ENCODE results near the gene AGAP1. TPM values are rescaled to one million over a fixed set of nuclear protein-coding genes. Genes with fewer than 3 reads are reported as not detected.

The AGAP1 gene
- total RNA-seq, 1 donor from 2014 or later = 39.4 TPM

DNA sequence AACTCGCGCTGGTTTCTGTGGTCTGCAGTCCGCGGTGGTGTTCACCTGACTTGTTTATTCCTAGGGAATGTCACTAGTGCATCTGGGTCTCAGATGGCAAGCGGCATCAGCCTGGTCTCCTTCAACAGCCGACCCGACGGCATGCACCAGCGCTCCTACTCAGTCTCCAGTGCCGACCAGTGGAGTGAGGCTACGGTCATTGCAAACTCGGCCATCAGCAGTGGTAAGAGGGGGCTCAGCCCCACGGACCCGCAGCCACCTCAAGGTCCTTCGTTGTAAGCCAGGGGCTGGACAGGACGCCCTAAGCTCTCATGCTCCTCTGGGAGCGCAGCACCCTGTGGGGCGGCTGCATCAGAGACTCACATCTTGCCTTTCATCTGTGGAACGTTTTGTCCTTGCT lies 436.9 kb downstream of the AGAP1 start:
- FAIRE-seq = no peak
- no peak for TF ChIP-seq EZH2 (IDR thresholded peaks at IDR 0.05; ENCODE audit: insufficient read depth, low read length)
- TF ChIP-seq, protein P1, sequence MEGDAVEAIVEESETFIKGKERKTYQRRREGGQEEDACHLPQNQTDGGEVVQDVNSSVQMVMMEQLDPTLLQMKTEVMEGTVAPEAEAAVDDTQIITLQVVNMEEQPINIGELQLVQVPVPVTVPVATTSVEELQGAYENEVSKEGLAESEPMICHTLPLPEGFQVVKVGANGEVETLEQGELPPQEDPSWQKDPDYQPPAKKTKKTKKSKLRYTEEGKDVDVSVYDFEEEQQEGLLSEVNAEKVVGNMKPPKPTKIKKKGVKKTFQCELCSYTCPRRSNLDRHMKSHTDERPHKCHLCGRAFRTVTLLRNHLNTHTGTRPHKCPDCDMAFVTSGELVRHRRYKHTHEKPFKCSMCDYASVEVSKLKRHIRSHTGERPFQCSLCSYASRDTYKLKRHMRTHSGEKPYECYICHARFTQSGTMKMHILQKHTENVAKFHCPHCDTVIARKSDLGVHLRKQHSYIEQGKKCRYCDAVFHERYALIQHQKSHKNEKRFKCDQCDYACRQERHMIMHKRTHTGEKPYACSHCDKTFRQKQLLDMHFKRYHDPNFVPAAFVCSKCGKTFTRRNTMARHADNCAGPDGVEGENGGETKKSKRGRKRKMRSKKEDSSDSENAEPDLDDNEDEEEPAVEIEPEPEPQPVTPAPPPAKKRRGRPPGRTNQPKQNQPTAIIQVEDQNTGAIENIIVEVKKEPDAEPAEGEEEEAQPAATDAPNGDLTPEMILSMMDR (IDR thresholded peaks at IDR 0.05; ENCODE audit: insufficient read depth, low read depth, low read length) = no peak

GRCh38 chr2:235931676-235932075 lies 437.8 kb downstream of the AGAP1 start:
- no peak overlapping the region for H3K4me3 Mint-ChIP-seq (ENCODE audit: unreplicated experiment)
- Histone ChIP-seq H3K9ac (ENCODE audit: low read length) (no peak overlapping the region), H4K20me1 (ENCODE audit: insufficient read depth, low read length) (no peaks in the 10 kb centered on the region), H3K27me3 (ENCODE audit: insufficient read depth, low read length) (no peaks in the 10 kb centered on the region), H3K4me2 (ENCODE audit: low read length) (no peak overlapping the region), H3K27ac (ENCODE audit: low read depth, low read length) (no peak overlapping the region), H3K79me2 (ENCODE audit: insufficient read depth, low read length) (no peaks in the 10 kb centered on the region), H3K4me1 (ENCODE audit: insufficient read depth, low read length) (no peaks in the 10 kb centered on the region), H2AFZ (ENCODE audit: low read depth, low read length) (no peak overlapping the region), H3K4me3 (ENCODE audit: insufficient read depth, low read depth, low read length) (no peak overlapping the region), H3K36me3 (ENCODE audit: insufficient read depth, low read length) (no peaks in the 10 kb centered on the region), H3K9me3 (ENCODE audit: insufficient read depth, low read depth, low read length) (no peaks in the 10 kb centered on the region)
- no peak overlapping the region for H3K27ac Mint-ChIP-seq (ENCODE audit: unreplicated experiment)
- no peaks in the 10 kb centered on the region for H3K4me1 Mint-ChIP-seq (ENCODE audit: low read depth, unreplicated experiment)
- H3K27me3 Mint-ChIP-seq (ENCODE audit: low read depth, unreplicated experiment) = no peaks in the 10 kb centered on the region
- FAIRE-seq (no peak), DNase-seq (ENCODE audit: low read depth) (no peak)
- H3K36me3 Mint-ChIP-seq (ENCODE audit: low read depth, unreplicated experiment) = peaks cover 20% of the 10 kb centered on the region
- H3K9me3 Mint-ChIP-seq (ENCODE audit: unreplicated experiment) = peaks cover 5% of the 10 kb centered on the region
- no peak for TF ChIP-seq EZH2 (IDR thresholded peaks at IDR 0.05; ENCODE audit: insufficient read depth, low read length)
- TF ChIP-seq, protein P1 (IDR thresholded peaks at IDR 0.05; ENCODE audit: insufficient read depth, low read depth, low read length) = no peak

More for the DNA sequence above, 436.9 kb downstream of the AGAP1 start:
- no peak overlapping the region for H3K4me3 Mint-ChIP-seq (ENCODE audit: unreplicated experiment)
- H3K36me3 ChIP-seq (ENCODE audit: insufficient read depth, low read length) = no peaks in the 10 kb centered on the region
- peaks cover 3% of the 10 kb centered on the region for H3K9me3 Mint-ChIP-seq (ENCODE audit: unreplicated experiment)
- no peaks in the 10 kb centered on the region for H3K79me2 ChIP-seq (ENCODE audit: insufficient read depth, low read length)
- H3K27me3 ChIP-seq (ENCODE audit: insufficient read depth, low read length) = no peaks in the 10 kb centered on the region
- H2AFZ ChIP-seq (ENCODE audit: low read depth, low read length) = no peak overlapping the region
- H4K20me1 ChIP-seq (ENCODE audit: insufficient read depth, low read length) = no peaks in the 10 kb centered on the region
- no peaks in the 10 kb centered on the region for H3K27me3 Mint-ChIP-seq (ENCODE audit: low read depth, unreplicated experiment)
- DNase-seq (ENCODE audit: low read depth) = no peak
- H3K9ac ChIP-seq (ENCODE audit: low read length) = no peak overlapping the region
- peaks cover 15% of the 10 kb centered on the region for H3K36me3 Mint-ChIP-seq (ENCODE audit: low read depth, unreplicated experiment)
- H3K27ac ChIP-seq (ENCODE audit: low read depth, low read length) = no peak overlapping the region
- no peaks in the 10 kb centered on the region for H3K9me3 ChIP-seq (ENCODE audit: insufficient read depth, low read depth, low read length)
- no peak overlapping the region for H3K4me3 ChIP-seq (ENCODE audit: insufficient read depth, low read depth, low read length)
- no peaks in the 10 kb centered on the region for H3K4me1 Mint-ChIP-seq (ENCODE audit: low read depth, unreplicated experiment)
- H3K4me1 ChIP-seq (ENCODE audit: insufficient read depth, low read length) = no peaks in the 10 kb centered on the region
- H3K4me2 ChIP-seq (ENCODE audit: low read length) = no peak overlapping the region
- no peak overlapping the region for H3K27ac Mint-ChIP-seq (ENCODE audit: unreplicated experiment)

DNA sequence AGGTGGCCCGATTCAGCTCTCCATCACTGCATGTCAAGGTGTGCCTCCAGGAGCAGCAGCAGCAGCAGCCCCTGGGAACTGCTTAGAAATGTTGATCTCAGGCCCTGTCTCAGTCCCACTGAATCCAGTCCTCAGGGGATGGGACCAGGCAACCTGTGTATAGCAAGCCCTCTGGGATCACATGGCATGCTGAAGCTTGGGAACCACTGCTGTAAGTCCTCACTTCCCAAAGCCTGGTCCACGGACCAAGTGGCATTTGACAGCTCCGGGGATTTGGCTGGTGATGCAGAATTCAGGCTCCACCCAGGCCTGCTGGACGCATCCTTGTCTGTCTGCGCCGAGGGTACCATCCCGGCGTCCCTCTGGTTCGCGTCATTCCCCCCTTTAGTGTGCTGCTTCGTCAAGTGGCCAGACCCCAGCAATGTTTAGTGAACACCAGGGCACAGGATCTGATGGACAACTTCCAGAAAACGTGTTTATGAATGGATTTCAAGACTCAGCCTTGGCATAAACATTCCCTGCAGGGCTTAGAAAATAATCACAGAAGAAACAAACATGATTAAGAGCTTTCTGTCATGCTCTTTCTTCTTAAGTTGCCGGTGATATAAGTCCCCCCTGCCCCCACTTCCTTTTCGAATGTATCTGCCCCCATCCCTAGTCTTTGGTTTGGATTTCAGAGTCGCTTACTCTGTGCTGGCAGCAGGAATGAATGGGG lies 440.4 kb downstream of the AGAP1 start:
- DNase-seq (ENCODE audit: low read depth) (no peak), FAIRE-seq (no peak)
- Histone ChIP-seq H3K36me3 (ENCODE audit: insufficient read depth, low read length) (no peaks in the 10 kb centered on the region), H3K4me2 (ENCODE audit: low read length) (no peak overlapping the region), H3K79me2 (ENCODE audit: insufficient read depth, low read length) (no peaks in the 10 kb centered on the region), H3K27me3 (ENCODE audit: insufficient read depth, low read length) (no peaks in the 10 kb centered on the region), H2AFZ (ENCODE audit: low read depth, low read length) (no peak overlapping the region), H3K4me3 (ENCODE audit: insufficient read depth, low read depth, low read length) (no peak overlapping the region), H4K20me1 (ENCODE audit: insufficient read depth, low read length) (no peaks in the 10 kb centered on the region), H3K27ac (ENCODE audit: low read depth, low read length) (no peak overlapping the region), H3K9me3 (ENCODE audit: insufficient read depth, low read depth, low read length) (no peaks in the 10 kb centered on the region), H3K4me1 (ENCODE audit: insufficient read depth, low read length) (no peaks in the 10 kb centered on the region), H3K9ac (ENCODE audit: low read length) (no peak overlapping the region)
- Mint-ChIP-seq H3K4me1 (ENCODE audit: low read depth, unreplicated experiment) (peaks cover under 1% of the 10 kb centered on the region), H3K9me3 (ENCODE audit: unreplicated experiment) (peaks cover 2% of the 10 kb centered on the region), H3K4me3 (ENCODE audit: unreplicated experiment) (no peak overlapping the region), H3K27ac (ENCODE audit: unreplicated experiment) (no peak overlapping the region), H3K36me3 (ENCODE audit: low read depth, unreplicated experiment) (peaks cover 23% of the 10 kb centered on the region), H3K27me3 (ENCODE audit: low read depth, unreplicated experiment) (no peaks in the 10 kb centered on the region)
- no peak for TF ChIP-seq EZH2 (IDR thresholded peaks at IDR 0.05; ENCODE audit: insufficient read depth, low read length)
- TF ChIP-seq, protein P1 (IDR thresholded peaks at IDR 0.05; ENCODE audit: insufficient read depth, low read depth, low read length) = no peak
